NCI-H2196 treated with DMSO at 0.1 percent for 48 hours (cell line): Measurements from ENCODE around the gene TRUB2.

ENCODE experiments used
- DNase-seq: peaks from one replicate; lab custom pipeline; 2025; ENCODE audit not compliant: unreplicated experiment; lab: John Stamatoyannopoulos, UW

Gene TRUB2

DNA sequence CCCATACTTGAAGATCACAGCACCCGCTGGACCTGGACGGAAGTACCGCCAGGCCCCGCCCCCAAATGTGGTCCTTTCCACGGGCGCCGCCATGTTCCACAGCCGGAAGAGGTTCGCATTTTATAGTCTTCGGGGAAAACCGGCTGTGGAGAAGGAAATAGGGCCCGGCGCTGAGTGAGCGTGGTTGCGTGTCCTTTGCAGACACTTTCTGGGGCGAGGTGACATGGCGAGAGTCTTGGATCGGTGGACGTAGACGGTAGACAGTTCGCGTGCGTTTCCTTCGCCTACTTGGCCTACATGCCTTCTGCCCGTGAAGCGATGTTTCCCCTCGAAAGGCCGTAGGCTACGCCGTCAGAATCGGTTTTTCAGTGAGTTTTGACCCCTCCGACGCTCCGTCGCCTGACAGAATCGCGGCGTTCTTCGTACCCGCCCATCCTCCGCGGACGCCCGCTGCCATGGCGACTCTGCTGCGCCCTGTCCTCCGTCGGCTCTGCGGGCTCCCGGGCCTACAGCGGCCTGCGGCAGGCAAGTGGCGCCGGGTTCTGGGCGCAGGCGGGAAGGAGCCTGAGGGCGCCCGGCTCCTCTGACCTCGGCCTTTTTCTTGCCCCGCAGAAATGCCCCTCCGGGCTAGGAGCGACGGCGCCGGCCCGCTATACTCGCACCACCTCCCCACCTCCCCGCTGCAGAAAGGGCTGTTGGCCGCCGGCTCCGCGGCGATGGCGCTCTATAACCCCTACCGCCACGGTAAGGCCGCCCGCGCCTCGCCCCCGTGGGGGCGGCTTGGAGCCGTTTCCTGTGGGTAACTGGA lies at the start of gene TRUB2, which contains the start of gene COQ4:
TSS of gene TRUB2 (minus strand) at position 44 of the 808 bp plus-strand sequence. CDS start at position 5, 39 bp downstream.
TSS of gene COQ4 (plus strand) at position 436 of the 808 bp plus-strand sequence. CDS start at position 456, 20 bp downstream.
- peak; percentile 91 for DNase-seq

DNA sequence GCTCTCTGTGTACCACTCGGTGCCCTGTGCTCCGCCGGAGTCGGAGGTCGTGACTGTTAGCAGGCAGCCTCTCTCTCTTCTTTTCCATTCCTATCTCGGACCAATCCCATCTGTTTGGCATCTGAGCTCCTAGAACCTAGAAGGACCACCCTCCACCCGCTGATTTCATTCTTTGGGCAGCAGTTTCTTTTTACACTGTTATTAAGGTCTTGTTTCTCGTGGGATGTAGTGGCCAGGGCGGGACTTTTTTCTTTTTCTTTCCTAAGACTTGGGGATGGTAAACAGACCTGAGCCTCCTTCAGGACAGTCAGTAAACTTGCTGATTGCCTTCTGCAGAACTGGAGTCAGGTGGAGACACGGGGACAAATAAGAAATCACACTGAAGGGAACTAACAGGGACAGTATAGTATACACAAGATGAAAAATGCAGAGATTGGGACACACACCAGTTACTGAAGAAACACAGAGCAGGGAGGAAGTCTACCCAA lies 49.4 kb upstream of the TRUB2 start:
- DNase-seq = no peak

DNA sequence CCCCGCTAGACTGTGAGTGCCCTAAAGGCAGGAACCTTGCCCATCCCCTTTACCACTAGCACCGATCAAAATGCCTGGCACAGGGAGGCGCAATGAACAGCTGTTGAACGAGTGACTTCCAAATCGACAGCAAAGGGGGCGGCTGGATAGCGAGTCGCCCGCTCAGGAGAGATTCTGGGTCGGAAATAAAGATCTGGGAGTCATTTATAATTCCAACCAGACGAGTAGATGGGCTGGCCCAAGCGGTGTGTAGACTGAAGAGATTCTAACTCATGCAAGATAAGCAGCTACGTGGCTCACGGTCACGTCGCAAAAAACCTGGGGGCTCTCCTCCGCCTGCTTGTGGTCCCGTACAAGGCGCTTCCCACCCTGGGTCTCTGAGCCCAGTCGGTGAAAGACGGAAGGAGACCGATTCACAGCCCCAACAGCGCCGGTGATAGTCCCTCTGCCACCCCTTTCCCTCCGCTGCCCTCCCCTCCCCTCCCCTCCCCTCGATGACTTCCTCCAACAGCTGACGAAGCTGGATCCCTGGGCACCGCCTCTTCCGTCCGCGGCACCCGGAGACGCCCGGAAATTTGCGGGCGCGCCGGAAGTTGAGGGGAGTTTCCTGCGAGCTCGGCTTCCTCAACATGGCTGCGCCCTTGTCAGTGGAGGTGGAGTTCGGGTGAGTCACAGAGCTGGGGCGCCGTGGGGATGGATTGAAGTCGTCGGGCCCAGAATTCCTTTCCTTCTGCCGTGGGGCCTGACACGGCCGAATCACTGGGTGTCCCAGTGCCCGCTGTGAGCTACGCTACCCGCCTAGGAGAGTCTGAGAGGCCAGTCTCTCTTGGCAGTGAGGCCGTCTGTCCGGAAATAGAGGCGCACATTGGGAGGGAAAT lies 48.7 kb upstream of the TRUB2 start, which contains the start of gene URM1:
TSS of gene URM1 (plus strand) at position 623 of the 878 bp plus-strand sequence. CDS start at position 630, 7 bp downstream.
- DNase-seq = peak; percentile 92

GRCh38 chr9:128370367-128370751 lies 48.1 kb upstream of the TRUB2 start:
- DNase-seq = no peak

DNA sequence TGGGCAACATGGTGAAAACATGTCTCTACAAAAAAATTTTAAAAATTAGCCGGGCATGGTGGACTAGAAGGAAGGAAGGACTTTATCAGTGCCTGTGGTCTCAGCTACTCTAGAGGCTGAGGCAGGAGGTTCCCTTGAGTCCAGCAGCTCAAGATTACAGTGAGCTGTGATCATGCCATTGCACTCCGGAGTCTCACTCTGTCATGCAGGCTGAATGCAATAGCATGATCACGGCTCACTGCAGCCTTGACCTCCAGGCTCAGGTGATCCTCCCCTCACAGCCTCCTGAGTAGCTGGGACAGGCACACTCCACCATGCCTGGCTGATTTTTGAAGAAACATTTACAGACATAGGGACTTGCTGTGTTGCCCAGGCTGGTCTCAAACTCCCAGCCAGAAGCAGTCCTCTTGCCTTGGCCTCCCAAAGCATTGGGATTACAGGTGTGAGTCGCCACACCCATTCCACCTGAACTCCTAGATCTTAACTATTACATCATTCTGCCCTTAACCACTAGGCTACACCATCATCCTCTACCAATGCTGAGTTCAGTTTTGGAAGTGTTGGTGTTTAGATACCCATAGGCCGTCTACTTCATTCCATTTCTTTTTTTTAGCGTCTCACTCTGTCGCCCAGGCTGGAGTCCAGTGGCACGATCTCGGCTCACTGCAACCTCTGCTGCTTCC lies 46.9 kb upstream of the TRUB2 start:
- DNase-seq = no peak

GRCh38 chr9:128365525-128365924 lies 43.3 kb upstream of the TRUB2 start:
- DNase-seq = no peak

DNA sequence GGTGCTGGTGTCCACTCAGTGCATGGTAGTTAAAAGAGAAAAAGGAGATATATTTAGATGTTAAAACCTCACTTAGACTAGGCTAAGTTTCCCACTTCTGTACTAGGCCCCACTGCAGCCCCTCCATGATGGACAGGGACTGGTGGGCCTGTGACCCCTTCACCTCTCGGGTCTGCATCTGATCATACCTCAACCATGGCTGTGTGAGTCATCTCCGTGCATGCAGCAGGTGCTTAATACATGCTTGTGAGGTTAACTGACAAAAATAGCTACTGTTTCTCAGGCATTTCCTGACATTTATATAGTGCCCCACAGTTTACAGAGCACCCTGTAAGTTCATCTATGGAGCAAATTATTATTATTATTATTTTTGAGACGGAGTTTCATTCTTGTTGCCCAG lies 40.5 kb upstream of the TRUB2 start:
- no peak for DNase-seq

DNA sequence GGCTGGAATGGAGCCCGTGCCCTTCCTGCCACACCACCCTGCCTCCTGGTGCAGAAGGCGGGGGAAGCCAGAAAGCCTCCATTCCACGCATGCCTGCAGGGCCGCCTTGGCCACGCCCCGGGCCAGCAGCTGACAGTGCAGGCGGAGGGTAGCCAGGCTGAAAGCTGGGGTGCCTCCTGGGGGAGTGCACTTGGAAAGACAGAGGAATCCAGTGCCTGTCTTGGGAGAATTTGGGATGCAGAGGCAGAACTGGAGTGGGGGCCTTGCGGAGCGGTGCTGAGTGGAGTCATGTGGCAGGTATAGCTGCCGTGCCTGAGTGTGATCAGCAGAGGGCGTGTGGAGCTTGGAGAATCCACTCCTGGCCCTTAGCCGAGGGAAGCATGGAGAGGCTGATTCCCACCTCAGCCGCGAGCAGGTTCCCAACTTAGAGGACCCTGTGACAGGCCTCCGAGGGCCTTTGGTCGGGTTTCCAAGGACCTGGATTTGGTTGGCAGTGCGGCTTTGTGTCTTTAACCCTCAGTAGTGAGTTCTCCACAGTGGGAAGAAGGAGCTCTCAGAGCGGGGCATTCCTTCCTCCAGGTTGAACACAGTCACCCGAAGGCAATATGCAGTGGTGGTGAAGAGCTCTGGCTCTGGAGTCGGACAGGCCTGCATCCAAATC lies 39.9 kb upstream of the TRUB2 start:
- peak; percentile 84 for DNase-seq

- DNase-seq = peak; percentile 51
Observed at GRCh38 chr9:128361296-128361985, 39.2 kb upstream of the TRUB2 start.

GRCh38 chr9:128360826-128361225 lies 38.6 kb upstream of the TRUB2 start:
- no peak for DNase-seq

DNA sequence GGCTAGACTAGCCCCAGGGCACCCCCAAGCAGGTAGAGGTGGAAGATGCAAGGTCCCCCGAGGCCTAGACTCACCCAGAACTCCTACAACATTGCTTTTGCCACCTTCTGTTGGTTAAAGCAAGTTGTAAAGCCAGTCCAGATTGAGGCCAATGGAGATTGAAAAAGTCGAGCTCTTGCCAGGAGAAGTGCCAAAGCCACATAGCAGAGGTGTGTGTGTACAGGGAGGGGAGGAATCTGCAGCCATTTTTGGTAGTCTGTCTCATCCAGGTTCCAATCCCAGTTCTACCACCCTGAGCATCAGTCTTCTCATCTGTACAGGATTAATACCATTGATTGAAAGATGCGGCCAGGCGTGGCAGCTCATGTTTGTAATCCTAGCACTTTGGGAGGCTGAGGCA lies 36.6 kb upstream of the TRUB2 start:
- DNase-seq = no peak

DNA sequence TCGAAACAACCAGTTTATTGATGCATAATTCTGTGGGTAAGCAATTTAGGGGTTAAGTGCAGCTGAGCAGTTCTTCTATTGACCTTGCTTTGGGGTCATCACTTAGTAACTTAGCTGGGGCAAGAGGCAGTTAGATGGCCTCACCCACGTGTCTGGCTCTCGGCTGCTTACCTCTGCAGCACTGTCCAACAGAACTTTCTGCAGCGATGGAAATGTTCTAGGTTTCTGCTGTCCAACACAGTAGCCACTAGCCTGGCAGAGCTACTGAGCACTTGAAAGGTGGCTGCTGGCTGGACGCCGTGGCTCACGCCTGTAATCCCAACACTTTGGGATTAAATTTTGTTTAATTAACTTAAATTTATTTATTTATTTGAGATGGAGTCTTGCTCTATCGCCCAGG lies 35.8 kb upstream of the TRUB2 start:
- DNase-seq = no peak

DNA sequence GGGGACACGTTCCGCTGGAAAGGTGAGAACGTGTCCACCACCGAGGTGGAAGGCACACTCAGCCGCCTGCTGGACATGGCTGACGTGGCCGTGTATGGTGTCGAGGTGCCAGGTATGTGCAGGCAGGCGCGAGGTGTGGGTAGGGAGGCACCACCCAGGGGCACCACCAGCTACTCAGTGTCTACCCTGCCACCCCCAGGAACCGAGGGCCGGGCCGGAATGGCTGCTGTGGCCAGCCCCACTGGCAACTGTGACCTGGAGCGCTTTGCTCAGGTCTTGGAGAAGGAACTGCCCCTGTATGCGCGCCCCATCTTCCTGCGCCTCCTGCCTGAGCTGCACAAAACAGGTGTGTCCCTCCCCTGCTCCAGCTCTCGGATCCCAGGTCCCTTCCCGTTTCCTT lies 33.2 kb upstream of the TRUB2 start:
- no peak for DNase-seq

- DNase-seq = no peak
Observed at GRCh38 chr9:128349772-128350171, 27.5 kb upstream of the TRUB2 start.

GRCh38 chr9:128349125-128349524 lies 26.9 kb upstream of the TRUB2 start:
- DNase-seq = no peak

DNA sequence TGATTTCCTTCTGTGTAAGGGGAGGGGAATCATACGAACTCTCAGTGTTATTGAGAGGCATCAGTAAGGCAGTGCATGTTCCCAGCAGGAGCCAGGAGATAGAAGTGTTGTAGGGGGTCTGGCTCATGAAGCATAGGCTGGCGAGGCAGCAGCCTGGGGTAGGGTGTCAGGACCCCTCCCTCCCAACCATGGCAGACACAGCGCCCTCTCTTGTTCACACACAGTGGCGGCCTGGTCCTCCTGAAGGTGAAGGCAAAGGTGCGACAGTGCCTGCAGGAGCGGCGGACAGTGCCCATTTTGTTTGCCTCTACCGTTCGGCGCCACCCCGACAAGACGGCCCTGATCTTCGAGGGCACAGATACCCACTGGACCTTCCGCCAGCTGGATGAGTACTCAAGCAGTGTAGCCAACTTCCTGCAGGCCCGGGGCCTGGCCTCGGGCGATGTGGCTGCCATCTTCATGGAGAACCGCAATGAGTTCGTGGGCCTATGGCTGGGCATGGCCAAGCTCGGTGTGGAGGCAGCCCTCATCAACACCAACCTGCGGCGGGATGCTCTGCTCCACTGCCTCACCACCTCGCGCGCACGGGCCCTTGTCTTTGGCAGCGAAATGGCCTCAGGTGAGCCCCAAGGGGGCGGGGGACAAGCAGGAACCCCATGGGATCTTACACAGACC lies 22.8 kb upstream of the TRUB2 start:
- no peak for DNase-seq

GRCh38 chr9:128343855-128344254 lies 21.6 kb upstream of the TRUB2 start:
- no peak for DNase-seq

- DNase-seq = no peak
Observed at GRCh38 chr9:128342971-128343680, 20.9 kb upstream of the TRUB2 start.

- peak; percentile 65 for DNase-seq
Observed at GRCh38 chr9:128341435-128341849, 19.2 kb upstream of the TRUB2 start.
